Prostate gland (tissue), 2 donors: ENCODE measurements around the gene ABTB2. TPM values are rescaled to one million over a fixed set of nuclear protein-coding genes. Genes with fewer than 3 reads are reported as not detected.

ENCODE experiments used
- DNase-seq: peaks from one replicate; pipeline ENCODE4 v3.0.0-alpha.2; 2019; ENCODE audit warnings: low spot score
- H3K27ac ChIP-seq, 2 donors: fragments of 200-600 bp; sonication (generic); 2 replicates each; pipeline ENCODE4 v1.5.1; 2017 to 2019
- H3K27me3 ChIP-seq: fragments of 200-600 bp; sonication (generic); replicated peaks from 2 replicates; pipeline ENCODE4 v1.5.1; 2019; ENCODE audit not compliant: insufficient read depth
- H3K36me3 ChIP-seq, 2 donors: fragments of 200-600 bp; sonication (generic); 1 replicate in 1 of 2; 2 replicates in 1 of 2; pipeline versions ENCODE4 v1.5.1 to v1.8.1; 2017 to 2019
- H3K4me1 ChIP-seq: fragments of 200-600 bp; sonication (generic); replicated peaks from 2 replicates; pipeline ENCODE4 v1.5.1; 2019
- H3K4me3 ChIP-seq, 2 donors: fragments of 200-600 bp; sonication (generic); 2 replicates each; pipeline ENCODE4 v1.5.1; 2017 to 2019
- H3K9me3 ChIP-seq: fragments of 200-600 bp; sonication (generic); 2 replicates; pipeline ENCODE4 v1.5.1; 2017
- CTCF ChIP-seq, 4 experiments: fragments of 200-600 bp in 2 of 4; fragments of 450-650 bp in 2 of 4; sonication (generic) in 2 of 4; IDR thresholded peaks; 1 replicate in 3 of 4; 2 replicates in 1 of 4; pipeline ENCODE4 v1.5.1; 2016 to 2019; ENCODE audit warnings: antibody characterized with exemption in 4 of 4, mild to moderate bottlenecking in 2 of 4, moderate library complexity in 2 of 4
- POLR2A ChIP-seq: fragments of 450-650 bp; IDR thresholded peaks from one replicate; pipeline ENCODE4 v1.6.1; 2016; ENCODE audit warnings: antibody characterized with exemption, mild to moderate bottlenecking
- POLR2AphosphoS5 ChIP-seq: sonication (generic); formaldehyde crosslinking; IDR thresholded peaks from one replicate; pipeline ENCODE4 v1.6.1; 2017; ENCODE audit warnings: antibody characterized with exemption
- WGBS: methylation state at CpG from one replicate; pipeline ENCODE4 v1.1.5; 2018; 5-methylcytosine and 5-hydroxymethylcytosine counted together
- intact Hi-C: fragments of 100-400 bp; cut with DNase I; formaldehyde crosslinking; loops from one replicate; pipeline ENCODE4 v1.14.2; 2022
- total RNA-seq, 2 donors: library from RNA; depleted of rRNA; stranded (reverse); fragments of >200 nt; gene quantifications; one replicate each; pipeline ENCODE4 v1.1.0, GENCODE V29; 2016

ABTB2 gene
- total RNA-seq, 2 donors from 2014 or later, result 3.0 to 13.7 TPM

GRCh38 chr11:34261820-34262219 lies 96.0 kb downstream of the ABTB2 start:
- no peaks in the 10 kb centered on the region for H3K4me1 ChIP-seq
- no peak overlapping the region for H3K27ac ChIP-seq
- no peaks in the 10 kb centered on the region for H3K9me3 ChIP-seq
- H3K4me3 ChIP-seq, result no peak overlapping the region
- intact Hi-C loops, result loop anchor here (5.0 kb wide), 1 partner anchor 95 kb away; the partner anchor contains the start of gene ABTB2
- no peak for TF ChIP-seq CTCF (IDR thresholded peaks at IDR 0.05)
- TF ChIP-seq POLR2AphosphoS5, result no peak
- no peak for TF ChIP-seq POLR2A
- WGBS, result 81% methylated on average over 1 of the region's 1 CpG
- no peaks in the 10 kb centered on the region for H3K27me3 ChIP-seq
- H3K36me3 ChIP-seq, result no peaks in the 10 kb centered on the region
- DNase-seq, result no peak

DNA sequence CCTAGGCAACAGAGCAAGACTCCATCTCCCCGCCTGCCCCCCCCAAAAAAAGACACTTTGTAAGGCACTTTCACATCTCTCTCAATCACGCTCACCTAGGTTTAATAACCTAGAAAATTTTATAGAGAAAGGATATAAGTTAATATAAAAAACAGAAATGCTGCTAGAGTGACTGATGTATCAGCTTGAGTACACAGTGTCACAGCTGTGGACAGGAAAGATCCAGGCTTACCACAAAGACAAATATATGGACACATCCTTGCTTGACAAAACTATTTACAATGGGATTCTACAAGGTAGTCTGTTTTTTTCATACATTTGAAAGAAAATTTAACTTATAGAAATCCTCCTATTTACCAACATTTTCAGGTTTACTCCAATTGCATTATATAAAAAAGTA lies 96.7 kb downstream of the ABTB2 start:
- Histone ChIP-seq H3K4me1 (no peaks in the 10 kb centered on the region), H3K36me3 (no peaks in the 10 kb centered on the region), H3K27me3 (no peaks in the 10 kb centered on the region), H3K9me3 (no peaks in the 10 kb centered on the region), H3K27ac (no peak overlapping the region), H3K4me3 (no peak overlapping the region)
- WGBS, result 92% methylated on average over 2 of the region's 2 CpGs
- TF ChIP-seq POLR2AphosphoS5, result no peak
- TF ChIP-seq POLR2A, result no peak
- TF ChIP-seq CTCF (IDR thresholded peaks at IDR 0.05), result no peak
- DNase-seq, result no peak
- intact Hi-C loops, result loop anchor here (5.0 kb wide), 1 partner anchor 96 kb away; the partner anchor contains the start of gene ABTB2

- WGBS, result 97% methylated on average over 10 of the region's 10 CpGs
- TF ChIP-seq POLR2A (no peak), CTCF (IDR thresholded peaks at IDR 0.05) (no peak), POLR2AphosphoS5 (no peak)
- Histone ChIP-seq H3K27me3 (no peaks in the 10 kb centered on the region), H3K4me3 (no peak overlapping the region), H3K36me3 (no peaks in the 10 kb centered on the region), H3K4me1 (no peaks in the 10 kb centered on the region), H3K9me3 (no peaks in the 10 kb centered on the region), H3K27ac (no peak overlapping the region)
- intact Hi-C loops, result loop anchor here (5.0 kb wide), 1 partner anchor 97 kb away; the partner anchor contains the start of gene ABTB2
- DNase-seq, result no peak
These were observed 97.7 kb downstream of the ABTB2 start for GRCh38 chr11:34260072-34260575.

DNA sequence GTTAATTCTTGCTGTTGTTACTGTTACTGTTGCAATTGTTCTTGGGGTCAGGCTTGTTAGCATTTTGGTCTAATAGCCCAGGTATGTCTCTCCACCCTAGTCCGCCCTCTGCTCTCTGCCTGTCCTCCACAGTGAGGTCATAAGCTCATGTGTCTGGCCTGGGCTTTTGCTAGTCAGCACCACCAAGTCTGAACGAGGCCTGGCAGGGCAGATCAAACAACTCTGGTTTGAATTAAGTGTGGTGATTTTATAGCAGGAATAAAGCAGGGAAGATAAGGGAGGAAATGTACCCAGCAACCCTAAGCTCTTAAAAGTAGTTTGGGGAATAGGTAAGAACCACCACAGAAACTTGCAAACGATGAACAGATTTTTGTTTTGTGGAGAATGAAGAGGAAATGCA lies 98.7 kb downstream of the ABTB2 start:
- WGBS, result 62% methylated on average over 3 of the region's 3 CpGs
- no peak overlapping the region for H3K4me3 ChIP-seq
- intact Hi-C loops, result no loop called here

More for the DNA sequence above, 98.7 kb downstream of the ABTB2 start:
- H3K9me3 ChIP-seq, result no peaks in the 10 kb centered on the region
- no peaks in the 10 kb centered on the region for H3K27me3 ChIP-seq
- DNase-seq, result no peak
- no peaks in the 10 kb centered on the region for H3K36me3 ChIP-seq
- H3K27ac ChIP-seq, result no peak overlapping the region
- no peaks in the 10 kb centered on the region for H3K4me1 ChIP-seq
- TF ChIP-seq CTCF (IDR thresholded peaks at IDR 0.05), result no peak
- no peak for TF ChIP-seq POLR2AphosphoS5
- TF ChIP-seq POLR2A, result no peak
